K562 (cell line): Measurements from ENCODE around the gene EXOG. TPM values are rescaled to one million over a fixed set of nuclear protein-coding genes. Genes with fewer than 3 reads are reported as not detected.

Experiments used
- ATAC-seq: fragments of 200-7000 bp; cut with Tn5 transposase; 3 replicates; pipeline ENCODE4 v1.9.1; 2020; ENCODE audit warnings: moderate library complexity
- BruUV-seq: library from RNA; stranded (reverse); fragments of 400-500 nt; replicated peaks from 2 replicates; lab custom pipeline; 2021; lab: Mats Ljungman, UMichigan
- CTCF ChIA-PET: fragments of 300-600 bp; formaldehyde crosslinking; extraction: SDS; loops from one replicate; lab custom pipeline; 2021; ENCODE audit warnings: low intra/inter-chr PET ratio; lab: Yijun Ruan, JAX
- POLR2A ChIA-PET: fragments of 300-600, 350-650 bp; sonication (Branson Sonifier 250); formaldehyde crosslinking; extraction: SDS; loops from one replicate; lab custom pipeline; 2021; ENCODE audit warnings: antibody characterized with exemption, inconsistent platforms; lab: Yijun Ruan, JAX
- DNase-seq, 4 experiments: peaks; one replicate each; pipeline versions ENCODE4 v3.0.0 to v3.0.0-alpha.2; 2011 to 2018; ENCODE audit warnings: low spot score in 3 of 4, mixed read lengths in 3 of 4; ENCODE audit errors: extremely low read depth in 1 of 4
- FAIRE-seq: peaks from 2 replicates; lab custom pipeline; 2011; peaks lifted over from hg19 to GRCh38; lab: Jason Lieb, UNC
- H2AFZ ChIP-seq: 2 replicates; pipeline ENCODE4 v1.6.0; 2011; ENCODE audit warnings: low read depth, low read length, control low read depth, inconsistent platforms
- H3K27ac ChIP-seq: fragments of 200-600 bp; 3 replicates; pipeline ENCODE4 v1.8.0; 2011; ENCODE audit warnings: low read depth, mild to moderate bottlenecking, control low read depth, inconsistent platforms, low read length, moderate library complexity, mixed read lengths; ENCODE audit errors: extremely low read depth
- H3K27me3 ChIP-seq, 2 experiments: fragments of 300-600 bp in 1 of 2; 2 replicates in 1 of 2; 3 replicates in 1 of 2; pipeline versions ENCODE4 v1.6.0 to v1.8.0; 2011; ENCODE audit warnings: inconsistent platforms in 2 of 2, low read length in 2 of 2, mild to moderate bottlenecking in 1 of 2, mixed read lengths in 1 of 2, moderate library complexity in 1 of 2; ENCODE audit not compliant: control insufficient read depth in 2 of 2, insufficient read depth in 2 of 2
- H3K36me3 ChIP-seq: fragments of 300-600 bp; 3 replicates; pipeline ENCODE4 v1.8.0; 2011; ENCODE audit warnings: mild to moderate bottlenecking, low read length, inconsistent platforms; ENCODE audit not compliant: control insufficient read depth, insufficient read depth
- H3K4me1 ChIP-seq, 2 experiments: fragments of 200-600 bp in 1 of 2; replicated peaks in 1 of 2; 2 replicates in 1 of 2; 3 replicates in 1 of 2; pipeline versions ENCODE4 v1.5.1 to v1.8.0; 2011; ENCODE audit warnings: inconsistent platforms in 2 of 2, low read length in 2 of 2, mild to moderate bottlenecking in 1 of 2, mixed read lengths in 1 of 2, moderate library complexity in 1 of 2; ENCODE audit not compliant: control insufficient read depth in 2 of 2, insufficient read depth in 2 of 2
- H3K4me2 ChIP-seq: 2 replicates; pipeline ENCODE4 v1.6.1; 2011; ENCODE audit warnings: low read length, control low read depth, inconsistent platforms, mixed read lengths; ENCODE audit not compliant: insufficient read depth
- H3K4me3 ChIP-seq: fragments of 200-600 bp; sonication (generic), shearing (Covaris generic); 2 replicates; pipeline ENCODE4 v1.5.1; 2016; ENCODE audit warnings: control low read depth, inconsistent platforms
- H3K79me2 ChIP-seq: fragments of 200-600 bp; 3 replicates; pipeline ENCODE4 v1.8.0; 2011; ENCODE audit warnings: low read length, inconsistent platforms; ENCODE audit not compliant: control insufficient read depth, insufficient read depth
- H3K9ac ChIP-seq, 2 experiments: 2 replicates each; pipeline versions ENCODE4 v1.6.0 to v1.6.1; 2011; ENCODE audit warnings: low read depth in 2 of 2, low read length in 2 of 2, control low read depth in 1 of 2, inconsistent platforms in 1 of 2, mild to moderate bottlenecking in 1 of 2, mixed read lengths in 1 of 2; ENCODE audit not compliant: insufficient read depth in 1 of 2
- H3K9me1 ChIP-seq: one replicate; pipeline ENCODE4 v1.6.0; 2011; ENCODE audit warnings: inconsistent platforms, mild to moderate bottlenecking, low read length, moderate library complexity; ENCODE audit not compliant: control insufficient read depth, insufficient read depth
- H3K9me3 ChIP-seq: replicated peaks from 2 replicates; pipeline ENCODE4 v1.5.1; 2011; ENCODE audit warnings: low read depth, low read length, inconsistent platforms; ENCODE audit not compliant: control insufficient read depth, insufficient read depth
- H4K20me1 ChIP-seq: replicated peaks from 2 replicates; pipeline ENCODE4 v1.6.1; 2011; ENCODE audit warnings: low read length, inconsistent platforms, mixed read lengths; ENCODE audit not compliant: control insufficient read depth, insufficient read depth
- CCAR2 ChIP-seq: fragments of 200-400 bp; formaldehyde crosslinking; IDR thresholded peaks from 2 replicates; pipeline ENCODE4 v1.6.1; 2017; ENCODE audit warnings: mild to moderate bottlenecking, low read depth, low read length
- CSDE1 ChIP-seq, 2 experiments: fragments of 450-650 bp; IDR thresholded peaks; 2 replicates each; pipeline ENCODE4 v1.6.1; 2016; ENCODE audit warnings: mild to moderate bottlenecking in 1 of 2
- EGR1 ChIP-seq: fragments of 450-650 bp; conservative IDR thresholded peaks from 2 replicates; pipeline ENCODE4 v1.6.1; 2017; ENCODE audit warnings: mild to moderate bottlenecking
- FOSL1 ChIP-seq: fragments of 200-800 bp; sonication (Bioruptor generic); conservative IDR thresholded peaks from 2 replicates; pipeline ENCODE4 v1.6.1; 2016; ENCODE audit warnings: missing genetic modification characterization, missing compliant biosample characterization
- HDAC6 ChIP-seq: IDR thresholded peaks from 2 replicates; pipeline ENCODE4 v1.6.1; 2012; ENCODE audit warnings: low read depth, mild to moderate bottlenecking, control low read depth, inconsistent platforms, low read length, moderate library complexity
- HDGF ChIP-seq: fragments of 450-650 bp; IDR thresholded peaks from 2 replicates; pipeline ENCODE4 v1.6.1; 2016
- LEF1 ChIP-seq: fragments of 450-650 bp; IDR thresholded peaks from 2 replicates; pipeline ENCODE4 v1.6.1; 2016; ENCODE audit warnings: mild to moderate bottlenecking
- MEF2D ChIP-seq: conservative IDR thresholded peaks from 2 replicates; pipeline ENCODE4 v1.6.1; 2016; ENCODE audit warnings: low read depth, missing genetic modification characterization, missing compliant biosample characterization
- NFXL1 ChIP-seq: fragments of 450-650 bp; formaldehyde crosslinking; IDR thresholded peaks from 2 replicates; pipeline ENCODE4 v1.4.0; 2021; ENCODE audit warnings: mild to moderate bottlenecking
- PYGO2 ChIP-seq: fragments of 450-650 bp; IDR thresholded peaks from 2 replicates; pipeline ENCODE4 v1.6.1; 2016; ENCODE audit warnings: mild to moderate bottlenecking, missing genetic modification characterization, moderate library complexity, missing compliant biosample characterization
- SIX5 ChIP-seq, 2 experiments: IDR thresholded peaks; 2 replicates each; pipeline ENCODE4 v1.6.1; 2011; ENCODE audit warnings: low read length in 2 of 2, borderline replicate concordance in 1 of 2, low read depth in 1 of 2, mild to moderate bottlenecking in 1 of 2, moderate library complexity in 1 of 2; ENCODE audit not compliant: insufficient read depth in 1 of 2
- ZBTB26 ChIP-seq: fragments of 450-650 bp; formaldehyde crosslinking; IDR thresholded peaks from 2 replicates; pipeline ENCODE4 v1.4.0; 2022; ENCODE audit warnings: missing genetic modification characterization
- ZC3H4 ChIP-seq: sonication (generic); formaldehyde crosslinking; IDR thresholded peaks from 2 replicates; pipeline ENCODE4 v1.9.0; 2021; ENCODE audit warnings: missing genetic modification reagents, borderline replicate concordance
- ZNF146 ChIP-seq: IDR thresholded peaks from one replicate; pipeline ENCODE4 v1.6.1; 2018; ENCODE audit warnings: missing compliant biosample characterization; ENCODE audit not compliant: unreplicated experiment
- ZNF584 ChIP-seq: fragments of 200-800 bp; sonication (Bioruptor generic); IDR thresholded peaks from 2 replicates; pipeline ENCODE4 v1.6.1; 2016; ENCODE audit warnings: low read depth, mild to moderate bottlenecking, missing genetic modification characterization, missing compliant biosample characterization
- ZSCAN29 ChIP-seq: fragments of 450-650 bp; IDR thresholded peaks from 2 replicates; pipeline ENCODE4 v1.6.1; 2017
- WGBS: fragments of 100-300 bp; shearing (Covaris generic); methylation state at CpG from one replicate; pipeline ENCODE4 v1.1.6; 2016; ENCODE audit warnings: low coverage, mixed read lengths; ENCODE audit not compliant: insufficient coverage; ENCODE audit errors: missing lambda C conversion rate; 5-methylcytosine and 5-hydroxymethylcytosine counted together
- in situ Hi-C: fragments of 300-500 bp; cut with MboI; formaldehyde crosslinking; loops from 4 replicates; pipeline ENCODE4 v1.15.0; 2018; ENCODE audit warnings: inconsistent platforms, mixed read lengths
- intact Hi-C: fragments of 100-400 bp; cut with micrococcal nuclease; formaldehyde crosslinking; loops from 2 replicates; pipeline ENCODE4 v1.14.2; 2022
- polyA plus RNA-seq, 8 experiments: library from polyadenylated mRNA; depleted of rRNA in 4 of 8; stranded (reverse) in 5 of 8; unstranded in 3 of 8; fragments of >200 nt; fragmentation: Nextera tagmentation in 2 of 8; fragmentation: Illumina TruSeq in 1 of 8; extraction: Ambion mirVana in 2 of 8; extraction: Trizol in 1 of 8; gene quantifications; 2 replicates each; pipeline versions ENCODE4 v1.2.1 to v1.2.3, GENCODE V29; 2011 to 2014; ENCODE audit warnings: inconsistent platforms in 1 of 8, missing spikeins in 1 of 8
- total RNA-seq, 7 experiments: library from RNA; depleted of rRNA in 6 of 7; stranded (reverse); fragments of >200 nt in 6 of 7; fragmentation: Illumina TruSeq in 2 of 7; extraction: Trizol in 2 of 7; gene quantifications; 2 replicates each; pipeline versions ENCODE4 v1.2.1 to v1.2.3, GENCODE V29; 2011 to 2021; ENCODE audit warnings: low replicate concordance in 1 of 7

The EXOG gene
- total and polyA plus RNA-seq, 9 of the 15 experiments (the other 6 are each of a cell fraction or from before 2014, with no cell fraction given): 10.8 to 21.7 (median 14.8) TPM

DNA sequence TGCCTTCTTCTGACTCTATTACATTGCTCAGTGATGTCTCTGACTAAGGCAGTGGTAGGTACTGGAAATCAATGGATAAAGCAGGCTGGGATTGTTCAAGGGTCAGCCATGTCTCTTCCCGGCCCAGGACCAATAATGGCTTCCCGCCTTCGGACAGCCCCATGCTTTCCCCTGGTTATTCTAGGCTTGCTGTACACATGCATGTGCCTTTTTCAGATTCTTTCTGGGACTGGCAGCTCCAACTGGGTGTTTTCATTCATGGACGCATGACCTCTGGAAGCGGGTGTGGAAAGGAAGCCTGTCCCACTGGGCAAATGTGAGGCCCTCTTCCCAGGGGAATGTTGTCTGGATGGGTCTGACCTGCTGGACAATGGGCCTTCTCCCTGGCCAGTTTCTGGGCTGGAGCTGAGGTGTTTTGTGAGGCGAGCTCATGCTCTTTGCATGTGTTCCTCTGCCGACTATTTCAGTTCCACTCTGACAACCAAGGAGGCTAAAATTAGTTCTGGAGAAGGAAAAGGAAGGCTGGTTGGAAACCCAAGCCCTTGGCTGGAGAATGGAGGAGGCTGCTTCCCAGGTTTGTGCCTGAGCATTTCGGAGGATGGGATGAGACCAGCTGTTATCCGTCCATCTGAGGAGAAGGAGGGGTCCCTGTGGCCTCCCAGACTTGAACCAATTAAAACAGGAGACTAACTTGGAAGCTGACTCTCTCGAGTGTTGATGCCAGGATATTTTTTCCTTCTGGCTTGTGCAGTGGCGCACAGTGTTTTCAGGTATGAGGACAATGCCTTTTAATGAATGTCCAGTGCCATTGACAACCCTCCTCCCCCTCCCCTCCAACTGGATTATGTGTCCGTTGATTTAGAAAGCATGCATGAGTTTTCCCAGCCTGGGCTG is 35.5 kb upstream of the EXOG start:
- no peak for TF ChIP-seq LEF1
- no peak for TF ChIP-seq CSDE1 (IDR thresholded peaks at IDR 0.05)
- TF ChIP-seq HDAC6: no peak
- TF ChIP-seq MEF2D (tag): no peak
- no peak for TF ChIP-seq ZNF584
- TF ChIP-seq CCAR2: no peak
- TF ChIP-seq ZC3H4 (CRISPR knock-in tag): no peak
- TF ChIP-seq PYGO2 (tag): no peak
- no peak for TF ChIP-seq ZBTB26 (CRISPR knock-in tag)
- TF ChIP-seq ZSCAN29: no peak
- no peak for TF ChIP-seq ZNF146
- no peak for TF ChIP-seq EGR1
- TF ChIP-seq NFXL1 (CRISPR knock-in tag): no peak
- TF ChIP-seq SIX5 (IDR thresholded peaks at IDR 0.05; ENCODE audit: borderline replicate concordance in 1 of 2, insufficient read depth in 1 of 2, low read depth in 1 of 2, low read length in 2 of 2): no peak
- no peak for TF ChIP-seq FOSL1 (tag)
- TF ChIP-seq HDGF: no peak
- intact Hi-C loops: no loop called here
- H3K4me1 ChIP-seq: peaks cover 12 to 16% of the 10 kb centered on the region in 2 experiments
- H3K9me1 ChIP-seq: peaks cover 5% of the 10 kb centered on the region
- no TSS peak for BruUV-seq
- H2AFZ ChIP-seq: no peak overlapping the region
- H3K79me2 ChIP-seq: peaks cover 60% of the 10 kb centered on the region
- H3K9ac ChIP-seq: no peak overlapping the region
- ChIA-PET CTCF (no interaction called here), POLR2A (interaction anchor here (0.7 to 1.3 kb wide), 4 partner anchors 9 to 84 kb away, joined by 3 read pairs; no protein-coding TSS in a partner anchor)
- H3K27me3 ChIP-seq: no peaks in the 10 kb centered on the region
- no peak for ATAC-seq
- DNase-seq: no peak
- WGBS: 69% methylated on average over 12 of the region's 12 CpGs
- peaks cover 38% of the 10 kb centered on the region for H4K20me1 ChIP-seq
- in situ Hi-C loops: no loop called here
- no peaks in the 10 kb centered on the region for H3K36me3 ChIP-seq
- H3K4me2 ChIP-seq: no peak overlapping the region
- no peak for FAIRE-seq
- H3K4me3 ChIP-seq: no peak overlapping the region
- H3K9me3 ChIP-seq: no peaks in the 10 kb centered on the region
- H3K27ac ChIP-seq: no peak overlapping the region
